ENCODE measurements around the gene DNAJC5G.
"Not testable (repeated sequence)": the region's sequence is repeated elsewhere in the genome, so short reads cannot be mapped to it uniquely, and the experiment has no call there.

The DNAJC5G gene

DNA sequence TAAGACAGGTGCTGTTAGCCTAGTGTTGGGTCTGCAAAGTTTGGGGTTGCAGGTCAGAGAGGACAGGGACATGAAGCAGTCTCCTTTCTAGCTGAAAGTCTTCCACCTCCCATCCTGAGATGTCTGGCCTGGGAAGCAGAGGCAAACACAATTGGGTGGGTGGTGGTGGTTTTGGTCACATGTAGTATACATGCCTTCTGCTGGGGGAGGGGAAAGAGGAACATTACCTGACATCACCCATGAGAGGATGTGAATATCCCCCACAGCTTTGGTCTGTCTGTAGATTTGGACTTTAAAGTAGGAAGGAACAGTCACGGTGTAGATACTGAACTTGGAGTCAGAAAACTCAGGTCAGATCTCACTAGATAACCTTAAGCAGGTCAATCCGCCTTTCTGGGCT is 4.6 kb upstream of the DNAJC5G start:
- Histone ChIP-seq H3K4me1 (no peaks in the 10 kb centered on the region), H3K27me3 (peaks cover 1% of the 10 kb centered on the region), H3K9me3 (peaks cover under 1% of the 10 kb centered on the region), H3K4me3 (ENCODE audit: low read depth, low read length) (no peak overlapping the region), H3K36me3 (no peaks in the 10 kb centered on the region)
- no peak for DNase-seq
- no peak for TF ChIP-seq CTCF (IDR thresholded peaks at IDR 0.05; ENCODE audit: low read depth, low read length)

DNA sequence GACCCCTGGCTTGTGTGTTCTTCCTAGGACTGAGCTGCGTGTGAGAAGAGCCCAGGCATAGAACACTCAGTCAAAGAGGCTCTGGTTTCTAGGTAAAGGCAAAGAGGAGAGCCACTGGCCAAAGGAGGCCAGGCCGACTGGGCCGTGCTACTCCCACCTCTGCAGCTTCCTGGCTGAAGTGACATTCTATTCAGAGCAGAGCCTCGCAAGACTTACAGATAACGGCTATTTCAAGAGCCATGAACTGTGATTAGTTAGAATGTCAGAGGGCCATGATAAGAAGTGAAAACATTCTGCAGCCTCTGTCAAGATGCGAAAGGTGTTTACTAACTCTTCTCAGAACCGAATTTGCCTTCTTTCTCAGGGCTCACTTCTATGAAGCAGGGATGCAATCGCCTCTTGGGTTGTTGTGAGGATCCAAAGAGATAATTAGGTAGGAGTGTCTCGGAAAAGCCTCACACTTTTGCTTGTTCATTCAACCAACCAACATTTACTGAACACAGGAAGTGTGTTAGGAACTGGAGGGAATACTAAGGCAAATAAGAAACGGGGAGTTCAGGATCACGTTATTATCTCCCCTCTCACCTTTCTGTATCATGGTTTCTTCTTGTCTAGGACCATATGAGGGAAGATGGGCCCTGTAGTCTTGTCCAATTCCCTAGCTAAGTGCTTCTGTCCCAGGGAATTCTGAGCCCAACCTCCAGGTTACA is 3.4 kb upstream of the DNAJC5G start:
- Histone ChIP-seq H3K36me3 (no peaks in the 10 kb centered on the region), H3K4me3 (ENCODE audit: low read depth, low read length) (no peak overlapping the region), H3K4me1 (no peaks in the 10 kb centered on the region), H3K9me3 (no peaks in the 10 kb centered on the region), H3K27me3 (no peaks in the 10 kb centered on the region)
- no peak for TF ChIP-seq CTCF (IDR thresholded peaks at IDR 0.05; ENCODE audit: low read depth, low read length)
- DNase-seq, result no peak

DNA sequence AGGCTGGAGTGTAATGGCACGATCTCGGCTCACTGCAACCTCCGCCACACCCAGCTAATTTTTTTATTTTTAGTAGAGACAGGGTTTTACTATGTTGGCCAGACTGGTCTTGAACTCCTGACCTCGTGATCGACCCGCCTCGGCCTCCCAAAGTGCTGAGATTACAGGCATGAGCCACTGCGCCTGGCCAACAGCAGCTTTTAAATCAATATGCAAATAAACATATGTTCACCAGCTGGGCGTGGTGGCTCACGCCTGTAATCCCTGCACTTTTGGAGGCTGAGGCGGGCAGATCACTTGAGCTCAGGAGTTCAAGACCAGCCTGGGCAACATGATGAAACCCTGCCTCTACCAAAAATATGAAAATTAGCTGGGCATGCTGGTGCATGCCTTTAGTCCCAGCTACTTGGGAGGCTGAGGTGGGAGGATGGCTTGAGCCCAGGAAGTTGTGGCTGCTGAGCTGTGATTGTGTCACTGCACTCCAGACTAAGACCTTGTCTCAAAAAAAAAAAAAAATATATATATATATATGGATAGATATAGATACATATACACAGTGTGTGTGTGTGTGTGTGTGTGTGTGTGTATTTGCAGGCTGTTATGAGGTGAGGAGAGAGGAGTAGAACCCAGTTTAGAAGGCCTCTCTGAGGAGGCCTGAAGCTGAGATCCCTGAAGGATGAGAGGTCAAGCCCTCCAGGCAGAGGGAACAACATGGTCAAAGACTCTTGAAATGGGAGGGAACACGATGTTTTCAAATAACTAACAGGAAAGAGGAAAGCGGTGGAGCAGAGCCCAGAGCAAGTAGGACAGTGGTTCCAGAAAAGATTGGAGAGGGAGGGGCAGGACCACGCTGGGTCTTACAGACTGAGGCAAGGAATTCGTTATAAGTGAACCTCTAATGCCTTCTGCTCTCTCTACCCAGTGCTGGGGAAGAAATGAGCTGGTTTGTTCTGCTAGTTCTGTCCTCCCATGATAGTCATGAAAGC is 2.4 kb upstream of the DNAJC5G start:
- H3K27me3 ChIP-seq; H3K36me3 ChIP-seq; DNase-seq; H3K9me3 ChIP-seq; H3K4me1 ChIP-seq; H3K4me3 ChIP-seq (ENCODE audit: low read depth, low read length): not testable (repeated sequence)

DNA sequence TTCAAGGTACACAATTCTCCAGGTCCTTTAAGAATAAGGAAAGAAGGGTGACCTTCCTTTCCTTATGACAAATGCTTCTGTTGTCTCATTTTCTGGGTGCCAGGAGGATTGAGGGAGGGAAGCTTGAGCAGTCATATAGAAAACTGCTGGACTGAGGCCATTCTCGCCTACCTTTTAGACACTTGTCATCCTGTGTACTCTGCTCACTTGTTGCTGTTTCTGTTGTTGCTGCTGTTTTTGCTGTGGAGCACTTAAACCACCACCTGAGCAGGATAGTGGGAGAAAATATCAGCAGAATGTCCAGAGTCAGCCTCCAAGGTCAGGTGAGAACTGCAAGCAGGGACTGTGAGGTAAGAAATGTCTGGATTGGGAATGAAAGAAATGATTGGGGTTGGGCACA is 2.8 kb downstream of the DNAJC5G start:
- H3K27me3 ChIP-seq, result no peaks in the 10 kb centered on the region
- no peak for TF ChIP-seq CTCF (IDR thresholded peaks at IDR 0.05; ENCODE audit: low read depth, low read length)
- DNase-seq, result no peak

DNA sequence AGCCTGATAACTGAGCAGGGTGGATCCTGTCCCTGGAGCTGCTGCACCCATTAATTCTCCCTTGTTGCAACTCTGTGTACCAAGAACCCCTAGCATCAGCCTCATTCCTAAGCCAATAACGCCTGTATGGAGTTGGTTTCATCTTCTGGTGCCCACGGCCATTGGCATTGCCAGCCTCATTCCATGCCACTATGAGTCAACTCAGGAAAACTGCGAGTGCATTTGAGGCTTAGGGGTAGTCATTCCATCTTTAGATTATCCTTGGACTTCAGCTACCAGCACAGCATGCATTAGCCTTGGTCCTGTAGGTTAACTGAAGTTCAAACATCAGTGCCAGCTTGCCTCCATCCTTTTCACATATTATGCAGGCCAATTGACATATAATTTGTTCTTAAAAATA is 5.6 kb downstream of the DNAJC5G start:
- Histone ChIP-seq H3K4me3 (ENCODE audit: low read depth, low read length) (no peak overlapping the region), H3K36me3 (no peaks in the 10 kb centered on the region), H3K4me1 (peaks cover 13% of the 10 kb centered on the region), H3K27me3 (no peaks in the 10 kb centered on the region), H3K9me3 (no peaks in the 10 kb centered on the region)
- no peak for TF ChIP-seq CTCF (IDR thresholded peaks at IDR 0.05; ENCODE audit: low read depth, low read length)
- DNase-seq, result no peak

More for the DNA sequence above, 2.8 kb downstream of the DNAJC5G start:
- Histone ChIP-seq H3K4me3 (ENCODE audit: low read depth, low read length) (no peak overlapping the region), H3K9me3 (no peaks in the 10 kb centered on the region), H3K4me1 (peaks cover 9% of the 10 kb centered on the region), H3K36me3 (no peaks in the 10 kb centered on the region)

DNA sequence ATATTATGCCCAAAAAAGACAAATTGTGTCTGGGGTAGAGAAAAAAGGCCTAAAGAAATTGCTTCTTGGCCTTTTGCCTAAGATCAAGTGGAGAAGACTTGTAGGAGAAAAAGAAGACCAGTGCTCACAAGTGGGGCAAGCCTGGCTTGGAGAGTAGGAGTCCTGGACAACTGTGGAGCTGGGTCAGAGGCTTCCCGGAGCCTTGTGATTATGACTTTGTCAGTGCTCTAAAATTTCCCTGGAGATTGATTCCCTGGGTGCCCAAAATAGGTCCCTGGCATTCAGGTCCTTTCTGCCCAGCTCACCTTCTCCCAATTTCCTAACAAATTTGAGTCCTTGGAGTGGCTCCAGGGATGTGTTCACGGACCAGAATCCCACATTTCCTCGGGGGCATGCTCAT is 6.2 kb downstream of the DNAJC5G start:
- peaks cover 13% of the 10 kb centered on the region for H3K4me1 ChIP-seq
- H3K36me3 ChIP-seq, result no peaks in the 10 kb centered on the region
- DNase-seq, result no peak
- no peaks in the 10 kb centered on the region for H3K9me3 ChIP-seq
- no peaks in the 10 kb centered on the region for H3K27me3 ChIP-seq
- TF ChIP-seq CTCF (IDR thresholded peaks at IDR 0.05; ENCODE audit: low read depth, low read length), result no peak
- no peak overlapping the region for H3K4me3 ChIP-seq (ENCODE audit: low read depth, low read length)
